T-helper 17 cell (primary cell): Measurements from ENCODE around the gene CIROP. TPM values are rescaled to one million over a fixed set of nuclear protein-coding genes. Genes with fewer than 3 reads are reported as not detected.
A peak's percentile ranks its signal among the peaks of the same experiment; 100 is the strongest.
"Not testable (repeated sequence)": the region's sequence is repeated elsewhere in the genome, so short reads cannot be mapped to it uniquely, and the experiment has no call there.

Experiments
- ATAC-seq: fragments of 150-1000 bp; cut with Tn5 transposase; 2 replicates; pipeline ENCODE4 v1.10.0; 2021; ENCODE audit warnings: mild to moderate bottlenecking, moderate library complexity
- DNase-seq, 3 donors: peaks; one replicate each; pipeline versions ENCODE4 v3.0.0 to v3.0.0-alpha.2; 2020 to 2021
- H3K9me3 ChIP-seq: one replicate; pipeline ENCODE4 v1.7.0; 2013; ENCODE audit warnings: low read length, mild to moderate bottlenecking; ENCODE audit not compliant: control insufficient read depth, poor library complexity, severe bottlenecking
- H3K27ac Mint-ChIP-seq: one replicate; pipeline ENCODE4 v1.8.0; 2022; ENCODE audit warnings: mild to moderate bottlenecking, moderate library complexity, mixed read lengths
- H3K27me3 Mint-ChIP-seq: one replicate; pipeline ENCODE4 v1.8.0; 2022; ENCODE audit warnings: mixed read lengths
- H3K36me3 Mint-ChIP-seq: one replicate; pipeline ENCODE4 v1.8.0; 2022; ENCODE audit warnings: low read depth, mixed read lengths
- H3K4me1 Mint-ChIP-seq: one replicate; pipeline ENCODE4 v1.8.0; 2022; ENCODE audit warnings: mild to moderate bottlenecking, mixed read lengths
- H3K4me3 Mint-ChIP-seq: one replicate; pipeline ENCODE4 v1.8.0; 2022; ENCODE audit warnings: mild to moderate bottlenecking, moderate library complexity, mixed read lengths
- total RNA-seq, 4 donors: library from RNA in 2 of 4; stranded (reverse) in 2 of 4; gene quantifications; one replicate each; pipeline ENCODE4 v1.2.3 and lab custom pipeline; 2022 to 2026

Gene CIROP
- total RNA-seq, 2 donors from 2014 or later: not detected

DNA sequence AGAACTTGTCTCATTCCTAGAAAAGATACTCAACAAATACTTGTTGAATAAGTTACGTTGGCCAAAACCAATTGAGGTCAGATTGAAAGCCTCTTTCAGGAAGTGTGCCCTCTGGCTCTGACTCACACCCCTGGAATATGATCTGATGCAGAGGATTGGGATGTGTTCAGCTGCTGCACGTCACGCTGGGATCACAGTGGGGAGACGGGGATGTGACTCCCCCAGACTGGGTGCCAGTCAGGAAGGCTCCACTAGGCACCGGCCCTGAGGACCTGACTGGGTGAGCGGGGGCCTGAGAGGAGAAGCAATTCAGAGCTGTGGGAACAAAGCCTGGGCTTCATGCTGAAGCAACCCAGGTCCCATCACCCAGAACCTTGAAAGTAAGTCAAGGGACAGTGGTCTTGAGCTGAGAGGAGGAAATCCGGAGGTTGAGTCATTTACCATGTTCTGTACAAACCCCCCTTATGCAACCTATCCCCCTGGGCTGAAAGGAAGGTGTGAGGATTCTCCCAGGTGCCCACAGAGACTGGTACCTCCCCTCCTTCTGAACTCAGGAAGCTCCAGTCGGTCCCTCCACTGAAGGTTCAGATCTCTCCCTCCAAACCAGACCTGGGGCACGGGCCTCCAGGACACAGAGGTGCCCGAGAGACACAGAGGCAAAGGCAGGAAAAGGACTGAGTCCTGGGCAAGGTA lies 10.4 kb upstream of the CIROP start:
- H3K4me3 Mint-ChIP-seq: no peak overlapping the region
- ATAC-seq: no peak
- no peak overlapping the region for H3K27ac Mint-ChIP-seq
- no peaks in the 10 kb centered on the region for H3K9me3 ChIP-seq
- peaks cover 13% of the 10 kb centered on the region for H3K4me1 Mint-ChIP-seq
- no peak for DNase-seq
- peaks cover 2% of the 10 kb centered on the region for H3K36me3 Mint-ChIP-seq
- peaks cover 19% of the 10 kb centered on the region for H3K27me3 Mint-ChIP-seq

DNA sequence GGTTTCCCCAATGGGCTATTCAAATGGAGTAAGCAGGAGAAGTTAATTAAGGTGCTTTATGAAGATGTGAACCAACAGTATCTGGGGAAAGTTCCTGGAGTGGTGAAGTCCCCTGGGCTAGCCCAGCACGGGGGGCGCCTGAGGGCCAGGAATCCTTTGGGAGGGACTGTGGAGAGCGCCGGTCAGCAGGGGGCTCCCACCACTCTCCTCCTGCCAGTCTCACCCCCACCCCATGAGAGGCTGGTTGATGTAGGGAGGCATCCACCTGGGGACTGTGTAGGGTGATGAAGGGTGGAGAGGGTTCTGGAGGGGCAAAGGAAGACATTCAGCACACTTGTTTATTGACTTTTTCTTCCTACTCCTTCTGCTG lies 9.9 kb upstream of the CIROP start:
- no peaks in the 10 kb centered on the region for H3K9me3 ChIP-seq
- Mint-ChIP-seq H3K4me1 (peaks cover 8% of the 10 kb centered on the region), H3K36me3 (peaks cover 2% of the 10 kb centered on the region), H3K27me3 (peaks cover 19% of the 10 kb centered on the region), H3K27ac (no peak overlapping the region), H3K4me3 (no peak overlapping the region)
- DNase-seq (no peak), ATAC-seq (no peak)

DNA sequence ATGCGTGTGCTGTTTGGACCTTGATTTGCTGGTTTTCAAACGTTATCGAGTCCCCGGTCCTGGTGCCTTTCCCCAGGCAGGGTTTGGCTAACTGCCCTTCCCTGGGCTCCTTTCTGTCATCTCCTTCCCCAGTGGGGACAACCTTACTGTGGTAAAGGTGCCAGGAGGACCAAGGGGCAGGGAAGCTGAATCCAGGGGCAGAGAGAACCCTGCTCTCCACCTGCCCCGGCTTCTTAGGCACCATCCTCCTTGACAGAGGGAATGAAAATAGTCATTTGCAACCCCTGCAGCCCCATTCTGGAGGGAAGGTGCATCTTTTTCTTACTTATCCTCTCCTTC lies 9.3 kb upstream of the CIROP start:
- H3K9me3 ChIP-seq: no peaks in the 10 kb centered on the region
- peaks cover 2% of the 10 kb centered on the region for H3K36me3 Mint-ChIP-seq
- no peak for ATAC-seq
- no peak overlapping the region for H3K4me3 Mint-ChIP-seq
- no peak overlapping the region for H3K27ac Mint-ChIP-seq
- no peak for DNase-seq
- H3K4me1 Mint-ChIP-seq: peaks cover 4% of the 10 kb centered on the region
- peaks cover 19% of the 10 kb centered on the region for H3K27me3 Mint-ChIP-seq

DNA sequence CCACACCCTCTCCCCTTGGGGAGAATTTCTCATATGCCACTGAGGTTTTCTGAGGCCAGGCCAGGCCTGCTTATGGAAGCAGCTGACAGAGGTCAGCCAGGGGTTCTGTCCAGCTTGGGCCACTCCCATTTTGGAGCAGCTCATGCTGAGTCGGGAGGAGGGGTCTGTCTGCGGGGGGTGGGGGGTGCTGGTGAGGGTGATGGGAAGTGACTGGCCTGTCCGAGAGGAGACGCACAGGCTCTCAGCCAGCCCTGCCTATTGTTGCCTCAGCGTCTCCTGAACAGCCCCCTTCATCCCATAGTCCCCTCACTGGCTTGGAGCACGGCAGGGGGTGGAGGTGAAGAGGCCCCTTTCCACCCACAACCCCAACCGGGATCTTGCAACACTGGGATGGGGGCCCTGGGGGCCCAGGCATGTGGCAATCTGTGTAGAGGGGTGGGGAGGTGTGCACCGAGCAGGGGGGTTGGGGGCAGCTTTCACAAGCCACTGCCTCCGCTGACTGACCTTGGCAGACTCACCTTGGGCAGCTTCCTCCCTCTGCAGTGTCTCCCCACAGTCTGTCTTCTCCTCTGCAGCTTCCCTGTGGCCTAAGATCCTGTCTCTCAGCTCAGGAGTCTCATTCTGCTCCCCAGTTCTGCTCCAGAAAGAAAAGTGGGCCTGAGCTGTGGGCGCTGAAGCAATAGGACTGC lies 8.8 kb upstream of the CIROP start:
- Mint-ChIP-seq H3K36me3 (peaks cover 2% of the 10 kb centered on the region), H3K27ac (no peak overlapping the region), H3K27me3 (peaks cover 19% of the 10 kb centered on the region), H3K4me1 (peaks cover 2% of the 10 kb centered on the region), H3K4me3 (no peak overlapping the region)
- DNase-seq (no peak), ATAC-seq (no peak)
- no peaks in the 10 kb centered on the region for H3K9me3 ChIP-seq

DNA sequence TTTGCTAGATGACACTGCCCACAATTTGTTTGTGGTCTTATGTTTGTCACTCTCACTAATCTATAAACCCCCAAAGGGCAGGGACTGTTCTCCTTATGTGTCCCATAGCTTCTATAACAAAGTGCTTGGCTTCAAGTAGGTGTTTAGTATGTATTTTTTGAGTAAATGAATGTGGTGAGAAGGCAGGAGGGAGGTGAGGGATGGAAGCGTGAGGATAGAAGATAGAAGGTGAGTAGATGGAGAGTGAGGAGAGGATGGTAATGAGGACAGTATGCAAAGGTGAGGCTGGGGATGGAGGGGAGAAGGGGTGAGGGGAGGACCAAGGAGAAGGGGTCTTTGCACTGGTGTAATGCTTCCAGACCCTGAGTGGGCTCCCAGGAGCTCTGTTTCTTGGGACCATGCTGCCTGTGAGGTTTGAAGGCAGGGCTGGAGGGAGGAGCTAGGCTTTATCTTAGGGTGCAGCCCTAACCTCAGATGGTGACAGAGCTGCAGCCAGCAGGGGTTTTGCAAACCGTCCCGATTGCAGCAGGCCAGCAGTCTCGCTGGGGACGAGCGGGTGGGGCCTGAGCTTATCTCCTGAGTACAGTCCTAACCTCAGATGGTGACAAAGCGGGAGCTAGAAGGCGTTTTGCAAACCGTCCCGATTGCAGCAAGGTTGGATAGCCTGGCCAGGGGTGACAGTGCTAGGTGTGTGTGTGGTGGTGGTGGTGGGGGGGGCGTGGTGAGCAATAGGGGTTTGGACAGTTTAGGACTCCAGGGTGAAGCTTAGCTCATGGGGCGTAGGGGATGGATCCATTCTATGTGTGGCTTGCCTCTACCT lies 7.8 kb upstream of the CIROP start:
- Mint-ChIP-seq H3K27me3 (peaks cover 19% of the 10 kb centered on the region), H3K36me3 (peaks cover 2% of the 10 kb centered on the region), H3K27ac (no peak overlapping the region), H3K4me1 (peaks cover 2% of the 10 kb centered on the region), H3K4me3 (no peak overlapping the region)
- no peaks in the 10 kb centered on the region for H3K9me3 ChIP-seq
- DNase-seq: no peak
- ATAC-seq: peak; percentile 18

DNA sequence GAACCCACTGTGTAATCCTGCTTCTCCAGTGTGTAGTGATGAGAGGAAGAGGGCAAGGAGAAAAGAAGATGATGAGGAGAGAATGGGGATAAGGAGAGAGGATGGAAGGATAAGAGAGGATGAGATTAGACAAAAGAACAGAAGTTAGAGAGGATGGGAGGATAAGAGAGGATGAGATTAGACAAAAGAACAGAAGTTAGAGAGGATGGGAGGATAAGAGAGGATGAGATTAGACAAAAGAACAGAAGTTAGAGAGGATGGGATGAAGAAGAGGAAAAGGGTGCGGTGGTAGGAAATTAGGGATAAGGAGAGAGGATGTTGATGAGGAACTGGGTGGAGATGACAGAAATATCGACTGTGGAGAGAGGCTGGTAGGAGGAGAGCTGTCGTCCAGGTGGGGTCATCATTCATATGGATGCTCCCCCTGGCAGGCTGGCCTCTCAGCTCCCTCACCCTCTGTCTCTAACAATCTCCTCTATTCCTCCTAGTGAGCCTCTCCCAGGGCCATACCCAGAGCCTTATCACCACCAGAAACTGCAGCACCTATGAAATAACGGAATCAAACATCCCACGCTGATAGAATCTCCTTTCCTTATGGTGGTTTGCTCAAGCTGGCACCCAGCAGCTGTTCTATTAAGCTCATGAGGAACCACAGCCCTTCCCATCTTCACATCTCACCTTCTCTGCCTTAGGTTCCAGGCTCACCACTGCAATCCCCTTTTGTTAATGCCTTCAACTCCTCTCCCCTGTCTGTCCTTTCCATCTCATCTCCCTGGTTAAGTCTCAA lies 6.0 kb upstream of the CIROP start:
- no peaks in the 10 kb centered on the region for H3K9me3 ChIP-seq
- no peak overlapping the region for H3K4me3 Mint-ChIP-seq
- H3K36me3 Mint-ChIP-seq: peaks cover 2% of the 10 kb centered on the region
- DNase-seq (no peak), ATAC-seq (no peak)
- peaks cover 16% of the 10 kb centered on the region for H3K27me3 Mint-ChIP-seq
- peaks cover 2% of the 10 kb centered on the region for H3K4me1 Mint-ChIP-seq
- no peak overlapping the region for H3K27ac Mint-ChIP-seq

DNA sequence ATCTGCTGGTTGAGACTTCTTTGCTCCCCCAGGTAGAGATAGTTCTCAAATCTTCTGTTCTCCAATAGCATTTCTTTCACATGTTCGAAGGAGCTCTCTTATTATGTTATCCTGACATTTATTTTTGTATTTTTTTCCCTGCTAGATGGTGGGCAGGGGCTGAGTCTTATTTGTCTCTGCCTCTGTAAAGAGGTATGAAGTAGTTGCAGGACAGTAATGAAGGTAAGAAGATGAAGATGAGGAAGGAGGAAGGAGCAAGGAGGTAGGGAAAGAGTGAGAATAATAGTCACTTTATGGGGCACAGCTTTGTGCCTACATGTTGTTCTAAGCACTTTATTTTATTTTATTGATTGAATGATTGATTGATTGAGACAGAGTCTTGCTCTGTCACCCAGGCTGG lies 5.0 kb upstream of the CIROP start:
- Mint-ChIP-seq H3K36me3 (peaks cover 5% of the 10 kb centered on the region), H3K27ac (no peak overlapping the region), H3K27me3 (peaks cover 8% of the 10 kb centered on the region), H3K4me3 (no peak overlapping the region), H3K4me1 (peaks cover 2% of the 10 kb centered on the region)
- no peaks in the 10 kb centered on the region for H3K9me3 ChIP-seq
- ATAC-seq (no peak), DNase-seq (no peak)

DNA sequence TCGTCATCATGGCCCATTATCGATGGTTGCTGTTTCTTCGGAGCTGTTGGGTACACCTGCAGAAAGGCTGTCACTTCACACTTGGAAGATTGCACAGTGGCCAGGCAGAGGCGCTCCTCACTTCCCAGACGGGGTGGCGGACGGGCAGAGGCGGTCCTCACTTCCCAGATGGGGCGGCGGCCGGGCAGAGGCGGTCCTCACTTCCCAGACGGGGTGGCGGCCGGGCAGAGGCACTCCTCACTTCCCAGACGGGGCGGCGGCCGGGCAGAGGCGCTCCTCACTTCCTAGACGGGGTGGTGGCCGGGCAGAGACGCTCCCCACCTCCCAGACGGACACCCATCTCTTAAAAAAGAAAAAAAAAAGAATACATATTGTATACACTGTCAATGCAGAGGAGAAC lies 3.4 kb upstream of the CIROP start:
- not testable (repeated sequence) for H3K27ac Mint-ChIP-seq, DNase-seq, ATAC-seq, H3K9me3 ChIP-seq, H3K4me3 Mint-ChIP-seq, H3K4me1 Mint-ChIP-seq, H3K27me3 Mint-ChIP-seq, H3K36me3 Mint-ChIP-seq

- not testable (repeated sequence) for H3K27me3 Mint-ChIP-seq, H3K4me1 Mint-ChIP-seq, H3K36me3 Mint-ChIP-seq, H3K4me3 Mint-ChIP-seq, DNase-seq, H3K9me3 ChIP-seq, H3K27ac Mint-ChIP-seq, ATAC-seq
These were observed 2.8 kb upstream of the CIROP start for GRCh38 chr14:23107620-23108019.

DNA sequence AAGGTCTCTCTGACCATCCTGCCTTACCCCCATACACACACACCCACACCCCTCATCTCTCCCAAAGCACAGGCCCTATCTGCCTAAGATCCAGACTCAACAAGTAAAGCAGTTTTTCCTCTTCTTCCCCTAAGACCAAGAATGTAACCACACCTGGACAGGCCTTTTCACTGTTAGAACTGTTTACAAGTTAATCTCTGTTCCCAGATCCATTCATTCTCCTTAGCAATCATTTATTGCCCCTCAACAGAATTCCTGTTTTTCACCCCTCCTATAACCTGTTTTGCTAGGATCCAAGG lies 1.9 kb upstream of the CIROP start:
- Mint-ChIP-seq H3K27me3 (no peaks in the 10 kb centered on the region), H3K27ac (no peak overlapping the region), H3K36me3 (peaks cover 2% of the 10 kb centered on the region), H3K4me1 (no peaks in the 10 kb centered on the region), H3K4me3 (no peak overlapping the region)
- no peak for DNase-seq
- no peaks in the 10 kb centered on the region for H3K9me3 ChIP-seq
- no peak for ATAC-seq

GRCh38 chr14:23105348-23105824 lies 597 bp upstream of the CIROP start:
- Mint-ChIP-seq H3K4me3 (no peak overlapping the region), H3K27me3 (no peaks in the 10 kb centered on the region), H3K27ac (no peak overlapping the region), H3K4me1 (no peaks in the 10 kb centered on the region), H3K36me3 (peaks cover 2% of the 10 kb centered on the region)
- no peak for DNase-seq
- no peaks in the 10 kb centered on the region for H3K9me3 ChIP-seq
- no peak for ATAC-seq

DNA sequence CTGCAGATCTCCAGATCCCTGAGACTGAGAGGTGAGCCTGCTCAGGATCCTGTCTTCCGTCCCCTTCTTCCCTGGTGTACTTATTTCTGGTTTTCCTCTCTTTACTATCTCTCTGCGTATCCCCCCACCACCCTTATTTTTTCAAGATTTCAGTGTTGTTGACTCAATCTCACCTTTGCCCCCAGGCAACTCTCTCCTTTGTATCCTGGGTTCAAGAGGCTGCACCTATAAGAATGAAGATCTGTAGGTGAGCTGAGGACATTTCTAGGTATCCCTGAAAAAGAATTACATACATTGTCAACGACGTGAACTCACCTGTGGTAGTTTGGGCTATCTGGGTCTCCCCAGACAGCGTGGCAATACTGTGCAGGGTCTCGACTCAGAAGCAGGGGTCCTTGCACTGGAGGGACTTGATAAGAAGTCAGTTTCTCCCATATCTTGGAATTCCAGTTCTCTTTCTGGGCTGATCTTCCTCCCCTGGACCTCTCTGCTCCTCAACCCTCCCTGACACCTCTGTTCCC lies 659 bp downstream of the CIROP start:
- Mint-ChIP-seq H3K27me3 (no peaks in the 10 kb centered on the region), H3K4me1 (peaks cover 6% of the 10 kb centered on the region)

DNA sequence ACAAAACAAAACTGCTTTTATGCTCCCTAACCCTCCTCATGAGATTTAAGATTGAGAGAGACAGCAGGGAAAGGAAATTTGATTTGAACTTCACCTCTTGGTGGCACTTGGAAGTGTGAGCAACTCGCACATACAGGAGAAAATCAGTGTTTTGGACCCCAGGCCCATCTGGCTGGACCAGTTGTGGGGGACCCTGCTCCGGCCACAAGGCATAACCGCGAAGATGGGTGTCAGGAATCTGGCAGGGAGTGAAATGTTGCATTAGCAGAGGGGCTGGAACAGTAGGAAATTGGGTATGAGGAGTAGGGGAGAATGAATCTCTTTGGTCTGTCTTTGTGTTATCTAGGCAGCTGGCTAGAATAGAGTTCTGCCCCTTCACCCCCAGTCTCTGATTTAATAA lies 1.2 kb downstream of the CIROP start:
- peaks cover 2% of the 10 kb centered on the region for H3K36me3 Mint-ChIP-seq
- H3K4me3 Mint-ChIP-seq: no peak overlapping the region
- no peaks in the 10 kb centered on the region for H3K9me3 ChIP-seq
- no peak for ATAC-seq
- no peaks in the 10 kb centered on the region for H3K27me3 Mint-ChIP-seq
- peaks cover 6% of the 10 kb centered on the region for H3K4me1 Mint-ChIP-seq
- DNase-seq: no peak
- no peak overlapping the region for H3K27ac Mint-ChIP-seq

More for the DNA sequence above, 659 bp downstream of the CIROP start:
- no peaks in the 10 kb centered on the region for H3K9me3 ChIP-seq
- ATAC-seq: no peak
- peaks cover 2% of the 10 kb centered on the region for H3K36me3 Mint-ChIP-seq
- peak overlapping the region; percentile 19 for H3K4me3 Mint-ChIP-seq
- DNase-seq: no peak
- H3K27ac Mint-ChIP-seq: no peak overlapping the region
